Measurements from ENCODE around the gene FMN2. TPM values are rescaled to one million over a fixed set of nuclear protein-coding genes. Genes with fewer than 3 reads are reported as not detected.

Gene FMN2
- total RNA-seq, 1 donor from 2014 or later = 13.2 TPM

DNA sequence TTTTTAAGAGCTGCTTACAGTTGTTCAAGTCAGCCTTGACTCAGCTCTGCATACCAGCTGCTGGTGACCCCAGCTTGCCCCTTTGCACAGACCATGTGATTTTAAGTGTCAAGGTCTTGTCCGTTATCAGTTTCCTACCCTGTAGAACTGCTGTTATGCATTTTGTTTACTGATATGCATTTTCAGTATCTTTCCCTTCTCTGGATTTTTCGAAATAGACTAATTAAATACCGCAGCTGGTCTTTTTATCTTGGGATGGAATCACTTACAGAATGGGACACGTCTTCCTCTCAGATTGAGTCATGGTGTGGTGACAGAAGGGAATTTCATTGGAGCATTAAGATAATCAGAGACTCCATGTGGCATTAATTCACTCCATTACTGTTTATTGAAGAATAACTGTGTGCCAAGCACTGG is 145.6 kb downstream of the FMN2 start:
- Mint-ChIP-seq H3K4me3 (no peak overlapping the region), H3K4me1 (no peaks in the 10 kb centered on the region), H3K27ac (ENCODE audit: unreplicated experiment) (no peak overlapping the region), H3K27me3 (ENCODE audit: low read depth) (no peaks in the 10 kb centered on the region), H3K9me3 (peaks cover 3% of the 10 kb centered on the region), H3K36me3 (ENCODE audit: low read depth) (peaks cover 17% of the 10 kb centered on the region)
- DNase-seq (ENCODE audit: low read depth, low spot score) = no peak
- TF ChIP-seq, protein P1, sequence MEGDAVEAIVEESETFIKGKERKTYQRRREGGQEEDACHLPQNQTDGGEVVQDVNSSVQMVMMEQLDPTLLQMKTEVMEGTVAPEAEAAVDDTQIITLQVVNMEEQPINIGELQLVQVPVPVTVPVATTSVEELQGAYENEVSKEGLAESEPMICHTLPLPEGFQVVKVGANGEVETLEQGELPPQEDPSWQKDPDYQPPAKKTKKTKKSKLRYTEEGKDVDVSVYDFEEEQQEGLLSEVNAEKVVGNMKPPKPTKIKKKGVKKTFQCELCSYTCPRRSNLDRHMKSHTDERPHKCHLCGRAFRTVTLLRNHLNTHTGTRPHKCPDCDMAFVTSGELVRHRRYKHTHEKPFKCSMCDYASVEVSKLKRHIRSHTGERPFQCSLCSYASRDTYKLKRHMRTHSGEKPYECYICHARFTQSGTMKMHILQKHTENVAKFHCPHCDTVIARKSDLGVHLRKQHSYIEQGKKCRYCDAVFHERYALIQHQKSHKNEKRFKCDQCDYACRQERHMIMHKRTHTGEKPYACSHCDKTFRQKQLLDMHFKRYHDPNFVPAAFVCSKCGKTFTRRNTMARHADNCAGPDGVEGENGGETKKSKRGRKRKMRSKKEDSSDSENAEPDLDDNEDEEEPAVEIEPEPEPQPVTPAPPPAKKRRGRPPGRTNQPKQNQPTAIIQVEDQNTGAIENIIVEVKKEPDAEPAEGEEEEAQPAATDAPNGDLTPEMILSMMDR (conservative IDR thresholded peaks at IDR 0.05) = no peak

DNA sequence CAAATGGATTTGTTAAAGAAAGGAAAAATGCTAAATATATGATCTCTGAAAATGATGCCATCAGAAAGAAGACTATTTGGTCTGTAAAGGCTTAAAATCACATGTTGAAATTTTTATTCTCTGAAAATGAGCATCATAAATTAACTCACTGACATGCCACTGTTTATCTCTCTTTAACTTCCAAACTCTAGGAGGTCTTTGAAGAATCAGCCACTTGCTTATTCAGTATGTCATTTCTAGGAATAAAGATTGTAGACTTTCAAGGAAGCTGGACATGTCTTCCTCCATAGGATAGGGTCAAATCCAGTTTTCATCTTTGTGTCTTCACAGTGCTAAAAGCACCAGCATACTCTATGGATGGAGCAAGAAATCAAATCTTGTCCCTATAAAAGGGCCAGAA is 147.6 kb downstream of the FMN2 start:
- TF ChIP-seq, protein P1 (conservative IDR thresholded peaks at IDR 0.05) = no peak
- H3K27me3 Mint-ChIP-seq (ENCODE audit: low read depth) = no peaks in the 10 kb centered on the region
- H3K9me3 Mint-ChIP-seq = peaks cover 3% of the 10 kb centered on the region
- no peaks in the 10 kb centered on the region for H3K4me1 Mint-ChIP-seq
- no peak for DNase-seq (ENCODE audit: low read depth, low spot score)
- H3K4me3 Mint-ChIP-seq = no peak overlapping the region
- no peak overlapping the region for H3K27ac Mint-ChIP-seq (ENCODE audit: unreplicated experiment)
- peaks cover 18% of the 10 kb centered on the region for H3K36me3 Mint-ChIP-seq (ENCODE audit: low read depth)

DNA sequence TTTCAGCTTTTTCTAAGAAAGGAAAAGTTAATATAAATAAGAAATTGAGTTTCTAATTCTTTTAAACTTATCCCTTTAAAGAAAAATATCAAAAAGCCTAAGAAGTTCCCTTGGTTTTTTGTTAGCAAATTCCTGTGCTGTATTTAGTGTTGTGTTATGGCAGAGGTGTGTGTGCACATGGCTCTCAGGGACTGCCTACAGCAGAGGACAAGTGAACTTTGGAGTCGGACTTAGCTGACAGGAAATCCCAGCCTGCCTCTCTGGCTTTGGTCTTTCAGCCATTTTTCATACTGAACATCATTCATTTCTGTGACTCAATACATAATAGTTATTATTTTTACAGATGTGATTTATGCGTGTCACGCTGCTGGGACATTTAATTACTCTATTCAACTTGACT is 149.6 kb downstream of the FMN2 start:
- no peak for DNase-seq (ENCODE audit: low read depth, low spot score)
- Mint-ChIP-seq H3K9me3 (peaks cover 3% of the 10 kb centered on the region), H3K4me3 (no peak overlapping the region), H3K36me3 (ENCODE audit: low read depth) (peaks cover 10% of the 10 kb centered on the region), H3K27ac (ENCODE audit: unreplicated experiment) (no peak overlapping the region), H3K4me1 (no peaks in the 10 kb centered on the region), H3K27me3 (ENCODE audit: low read depth) (no peaks in the 10 kb centered on the region)
- TF ChIP-seq, protein P1 (conservative IDR thresholded peaks at IDR 0.05) = no peak

DNA sequence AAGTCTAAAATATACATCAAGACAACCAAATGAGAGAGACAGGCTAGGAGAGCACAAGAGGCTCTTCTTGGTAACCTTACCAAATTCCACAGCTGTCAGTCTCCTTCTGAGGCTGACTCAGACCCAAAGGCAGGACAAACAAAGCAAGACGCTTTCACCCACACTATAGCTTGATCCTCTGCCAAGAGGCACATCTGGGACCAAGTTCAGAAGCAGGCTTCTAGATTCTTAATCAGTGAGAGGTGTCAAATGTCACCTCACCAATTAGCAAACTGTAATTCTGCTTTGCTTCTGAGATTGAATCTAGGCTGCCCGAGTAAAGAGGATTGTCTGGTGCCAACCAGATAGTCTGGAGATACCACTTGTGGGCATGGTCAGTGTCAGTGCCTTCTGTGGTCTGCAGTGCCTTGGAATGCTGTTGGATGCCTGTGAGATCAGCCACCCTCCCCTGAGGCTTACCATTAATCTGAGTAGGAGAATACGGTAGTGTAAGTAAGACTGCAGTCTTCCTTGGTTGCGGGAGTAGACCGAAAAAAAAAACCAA is 151.0 kb downstream of the FMN2 start:
- no peaks in the 10 kb centered on the region for H3K4me1 Mint-ChIP-seq
- H3K27me3 Mint-ChIP-seq (ENCODE audit: low read depth) = no peaks in the 10 kb centered on the region
- no peak overlapping the region for H3K27ac Mint-ChIP-seq (ENCODE audit: unreplicated experiment)
- H3K9me3 Mint-ChIP-seq = peaks cover 3% of the 10 kb centered on the region
- DNase-seq (ENCODE audit: low read depth, low spot score) = no peak
- no peak overlapping the region for H3K4me3 Mint-ChIP-seq
- TF ChIP-seq, protein P1 (conservative IDR thresholded peaks at IDR 0.05) = no peak
- H3K36me3 Mint-ChIP-seq (ENCODE audit: low read depth) = peaks cover 6% of the 10 kb centered on the region

DNA sequence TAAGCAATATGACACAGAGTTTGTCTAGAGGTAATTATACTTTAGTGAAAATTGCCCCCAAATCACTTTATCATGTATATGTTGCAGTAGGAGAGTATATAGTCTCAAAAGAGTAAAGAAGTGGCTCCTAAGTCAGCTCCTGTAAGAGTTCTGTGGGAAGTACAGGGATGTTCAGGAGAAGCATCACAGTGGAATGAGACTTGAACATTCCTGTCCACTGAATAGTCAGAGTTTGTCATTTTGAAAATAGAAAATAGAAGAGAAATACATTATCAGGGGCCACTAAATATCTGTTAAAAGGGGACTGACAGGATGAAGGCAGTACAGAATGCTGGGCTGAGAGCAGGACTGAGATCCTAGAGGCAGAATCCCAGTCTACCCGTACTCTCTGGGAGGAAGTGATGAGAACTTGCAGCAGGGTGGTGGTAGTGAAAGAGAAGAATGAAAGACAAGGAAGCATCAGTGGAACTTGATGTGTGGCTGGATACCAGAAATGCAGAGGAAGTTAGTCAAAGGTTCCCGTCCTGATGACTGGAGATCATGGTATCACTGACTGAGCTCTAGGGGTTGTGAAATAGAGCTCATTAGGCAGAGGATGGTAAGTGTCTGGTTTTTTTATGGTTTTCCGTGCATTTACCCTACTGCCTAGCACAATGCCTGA is 153.4 kb downstream of the FMN2 start:
- Mint-ChIP-seq H3K4me1 (no peaks in the 10 kb centered on the region), H3K27me3 (ENCODE audit: low read depth) (no peaks in the 10 kb centered on the region), H3K9me3 (peaks cover 12% of the 10 kb centered on the region), H3K4me3 (no peak overlapping the region), H3K36me3 (ENCODE audit: low read depth) (peaks cover 14% of the 10 kb centered on the region), H3K27ac (ENCODE audit: unreplicated experiment) (no peak overlapping the region)
- DNase-seq (ENCODE audit: low read depth, low spot score) = no peak
- TF ChIP-seq, protein P1 (conservative IDR thresholded peaks at IDR 0.05) = no peak
